Measurements from ENCODE around the gene RCE1.

The RCE1 gene

GRCh38 chr11:66857234-66857926 lies 14.1 kb downstream of the RCE1 start:
- no peak for DNase-seq (ENCODE audit: low read depth in 2 of 2)

GRCh38 chr11:66857927-66858185 lies 14.6 kb downstream of the RCE1 start:
- no peak for DNase-seq (ENCODE audit: low read depth in 2 of 2)

- no peak for DNase-seq (ENCODE audit: low read depth in 2 of 2)
Observed at GRCh38 chr11:66858186-66858938, 15.1 kb downstream of the RCE1 start.

GRCh38 chr11:66858939-66859685 lies 15.9 kb downstream of the RCE1 start:
- no peak for DNase-seq (ENCODE audit: low read depth in 2 of 2)

- no peak for DNase-seq (ENCODE audit: low read depth in 2 of 2)
Observed at GRCh38 chr11:66859686-66860448, 16.6 kb downstream of the RCE1 start.

- DNase-seq (ENCODE audit: low read depth in 2 of 2), result no peak
Observed at GRCh38 chr11:66860449-66860831, 17.2 kb downstream of the RCE1 start.

GRCh38 chr11:66861038-66861773 lies 18.0 kb downstream of the RCE1 start:
- no peak for DNase-seq (ENCODE audit: low read depth in 2 of 2)

GRCh38 chr11:66861774-66862558 lies 18.7 kb downstream of the RCE1 start:
- no peak for DNase-seq (ENCODE audit: low read depth in 2 of 2)

- no peak for DNase-seq (ENCODE audit: low read depth in 2 of 2)
Observed at GRCh38 chr11:66862559-66863037, 19.4 kb downstream of the RCE1 start.

GRCh38 chr11:66863428-66864125 lies 20.3 kb downstream of the RCE1 start:
- DNase-seq (ENCODE audit: low read depth in 2 of 2), result no peak

GRCh38 chr11:66864172-66864901 lies 21.1 kb downstream of the RCE1 start:
- no peak for DNase-seq (ENCODE audit: low read depth in 2 of 2)

GRCh38 chr11:66864924-66865697 lies 21.9 kb downstream of the RCE1 start:
- DNase-seq (ENCODE audit: low read depth in 2 of 2), result no peak

GRCh38 chr11:66866007-66866406 lies 22.8 kb downstream of the RCE1 start:
- no peak for DNase-seq (ENCODE audit: low read depth in 2 of 2)

- DNase-seq (ENCODE audit: low read depth in 2 of 2), result no peak
Observed at GRCh38 chr11:66866511-66866986, 23.3 kb downstream of the RCE1 start.

- no peak for DNase-seq (ENCODE audit: low read depth in 2 of 2)
Observed at GRCh38 chr11:66867425-66868040, 24.3 kb downstream of the RCE1 start.

- DNase-seq (ENCODE audit: low read depth in 2 of 2), result no peak
Observed at GRCh38 chr11:66868082-66868725, 25.0 kb downstream of the RCE1 start.

Measured in stimulated activated CD4-positive, alpha-beta T cell treated with anti-CD3 and anti-CD28 coated beads, Interleukin-12 subunit alpha, Interleukin-12 subunit beta, amount 100 ng/mL, for 24 hours (primary cell).